HepG2 (cell line): ENCODE results near the gene SFXN2. TPM values are rescaled to one million over a fixed set of nuclear protein-coding genes. Genes with fewer than 3 reads are reported as not detected.

Source experiments
- ATAC-seq: fragments of 200-7000 bp; cut with Tn5 transposase; 3 replicates; pipeline ENCODE4 v1.9.1; 2020; ENCODE audit warnings: mild to moderate bottlenecking, moderate library complexity
- BruUV-seq: library from RNA; stranded (reverse); fragments of 400-500 nt; replicated peaks from 2 replicates; lab custom pipeline; 2021; lab: Mats Ljungman, UMichigan
- CTCF ChIA-PET: fragments of 300-600 bp; formaldehyde crosslinking; extraction: SDS; loops from one replicate; lab custom pipeline; 2021; ENCODE audit warnings: low total read pairs, inconsistent platforms, low intra/inter-chr PET ratio; lab: Yijun Ruan, JAX
- POLR2A ChIA-PET: fragments of 350-600 bp; sonication (Branson Sonifier 250); formaldehyde crosslinking; loops from one replicate; lab custom pipeline; 2020; ENCODE audit warnings: antibody characterized with exemption, inconsistent platforms; lab: Yijun Ruan, JAX
- DNase-seq: peaks from one replicate; pipeline ENCODE4 v3.0.0-alpha.2; 2015; ENCODE audit warnings: low spot score
- FAIRE-seq: peaks from 3 replicates; lab custom pipeline; 2011; peaks lifted over from hg19 to GRCh38; lab: Jason Lieb, UNC
- H2AFZ ChIP-seq: one replicate; pipeline ENCODE4 v1.6.1; 2011; ENCODE audit warnings: low read length, inconsistent platforms
- H3K27ac ChIP-seq: fragments of 300-600 bp; 3 replicates; pipeline ENCODE4 v1.8.0; 2011; ENCODE audit warnings: mixed run types, mild to moderate bottlenecking, mixed read lengths, low read length, inconsistent platforms; ENCODE audit not compliant: insufficient read depth; ENCODE audit errors: extremely low read length
- H3K27me3 ChIP-seq, 2 experiments: fragments of 200-600 bp in 1 of 2; 2 replicates in 1 of 2; 3 replicates in 1 of 2; pipeline versions ENCODE4 v1.6.0 to v1.8.0; 2011; ENCODE audit warnings: low read length in 2 of 2, mild to moderate bottlenecking in 2 of 2, moderate library complexity in 2 of 2, inconsistent platforms in 1 of 2; ENCODE audit not compliant: insufficient read depth in 2 of 2, control insufficient read depth in 1 of 2
- H3K36me3 ChIP-seq, 2 experiments: fragments of 200-600 bp in 1 of 2; replicated peaks in 1 of 2; 2 replicates in 1 of 2; 3 replicates in 1 of 2; pipeline versions ENCODE4 v1.5.1 to v1.8.0; 2011; ENCODE audit warnings: low read length in 2 of 2, inconsistent platforms in 1 of 2; ENCODE audit not compliant: insufficient read depth in 2 of 2, control insufficient read depth in 1 of 2
- H3K4me1 ChIP-seq: 2 replicates; pipeline ENCODE4 v1.5.1; 2012; ENCODE audit warnings: low read length, inconsistent platforms; ENCODE audit not compliant: insufficient read depth
- H3K4me2 ChIP-seq: 2 replicates; pipeline ENCODE4 v1.6.0; 2011; ENCODE audit warnings: low read depth, low read length, inconsistent platforms
- H3K4me3 ChIP-seq, 3 experiments: fragments of 200-600 bp in 1 of 3; sonication (generic), shearing (Covaris generic) in 1 of 3; replicated peaks in 1 of 3; 2 replicates each; pipeline ENCODE4 v1.5.1; 2011 to 2016; ENCODE audit warnings: low read length in 3 of 3, inconsistent platforms in 2 of 3, low read depth in 2 of 3, mild to moderate bottlenecking in 2 of 3, control low read depth in 1 of 3, mixed read lengths in 1 of 3; ENCODE audit not compliant: insufficient read depth in 1 of 3
- H3K79me2 ChIP-seq: one replicate; pipeline ENCODE4 v1.6.1; 2011; ENCODE audit warnings: low read length, inconsistent platforms; ENCODE audit not compliant: insufficient read depth
- H3K9ac ChIP-seq: 2 replicates; pipeline ENCODE4 v1.6.0; 2011; ENCODE audit warnings: mild to moderate bottlenecking, low read depth, low read length, inconsistent platforms; ENCODE audit not compliant: insufficient read depth
- H3K9me3 ChIP-seq: 2 replicates; pipeline ENCODE4 v1.5.1; 2012; ENCODE audit warnings: mild to moderate bottlenecking, low read length
- H4K20me1 ChIP-seq: 2 replicates; pipeline ENCODE4 v1.6.0; 2011; ENCODE audit warnings: inconsistent platforms, mild to moderate bottlenecking, low read length, moderate library complexity; ENCODE audit not compliant: insufficient read depth
- FOXM1 ChIP-seq: sonication (generic); formaldehyde crosslinking; IDR thresholded peaks from 2 replicates; pipeline ENCODE4 v1.5.0; 2020; ENCODE audit warnings: missing genetic modification reagents
- NR2F6 ChIP-seq, 2 experiments: IDR thresholded peaks; 2 replicates each; pipeline ENCODE4 v1.6.1; 2016; ENCODE audit warnings: antibody characterized with exemption in 1 of 2, mild to moderate bottlenecking in 1 of 2
- PATZ1 ChIP-seq: sonication (generic); formaldehyde crosslinking; IDR thresholded peaks from 2 replicates; pipeline ENCODE4 v1.4.0; 2020; ENCODE audit warnings: missing genetic modification reagents
- SNAI1 ChIP-seq: sonication (generic); formaldehyde crosslinking; IDR thresholded peaks from 2 replicates; pipeline ENCODE4 v1.5.0; 2020; ENCODE audit warnings: mild to moderate bottlenecking, missing genetic modification reagents, borderline replicate concordance
- TEAD2 ChIP-seq: sonication (generic); formaldehyde crosslinking; IDR thresholded peaks from 2 replicates; pipeline ENCODE4 v1.9.0; 2021; ENCODE audit warnings: missing genetic modification reagents
- XBP1 ChIP-seq: sonication (generic); formaldehyde crosslinking; IDR thresholded peaks from 2 replicates; pipeline ENCODE4 v1.5.0; 2020; ENCODE audit warnings: missing genetic modification reagents
- ZBTB4 ChIP-seq: sonication (generic); formaldehyde crosslinking; IDR thresholded peaks from 2 replicates; pipeline ENCODE4 v1.4.0; 2020; ENCODE audit warnings: missing genetic modification reagents, mild to moderate bottlenecking, borderline replicate concordance
- ZIK1 ChIP-seq: sonication (generic); formaldehyde crosslinking; IDR thresholded peaks from 2 replicates; pipeline ENCODE4 v1.5.0; 2020; ENCODE audit warnings: mild to moderate bottlenecking, low read depth, missing genetic modification reagents, borderline replicate concordance
- ZNF12 ChIP-seq: sonication (generic); formaldehyde crosslinking; IDR thresholded peaks from 2 replicates; pipeline ENCODE4 v1.5.0; 2020; ENCODE audit warnings: missing genetic modification reagents
- ZNF780A ChIP-seq: sonication (generic); formaldehyde crosslinking; IDR thresholded peaks from 2 replicates; pipeline ENCODE4 v1.8.0; 2022; ENCODE audit warnings: mild to moderate bottlenecking, missing genetic modification reagents, moderate library complexity
- ZSCAN30 ChIP-seq: sonication (generic); formaldehyde crosslinking; IDR thresholded peaks from 2 replicates; pipeline ENCODE4 v1.5.0; 2020; ENCODE audit warnings: mild to moderate bottlenecking, missing genetic modification reagents
- WGBS: methylation state at CpG from one replicate; pipeline ENCODE4 v1.1.6; 2017; ENCODE audit warnings: low lambda C conversion rate; 5-methylcytosine and 5-hydroxymethylcytosine counted together
- in situ Hi-C: cut with HindIII; loops from 2 replicates; pipeline ENCODE4 v1.10.0; 2017; ENCODE audit warnings: low pct_unique_long_range_greater_than_20kb; ENCODE audit not compliant: extremely low pct_ligation_motif_present
- intact Hi-C: fragments of 100-400 bp; cut with micrococcal nuclease; formaldehyde crosslinking; loops from one replicate; pipeline ENCODE4 v1.10.0; 2022; ENCODE audit not compliant: unreplicated experiment
- polyA plus RNA-seq, 8 experiments: library from polyadenylated mRNA; depleted of rRNA in 3 of 8; stranded (reverse) in 7 of 8; unstranded in 1 of 8; fragments of >200 nt; fragmentation: Illumina TruSeq in 4 of 8; extraction: Trizol in 4 of 8; gene quantifications; 2 replicates each; pipeline versions ENCODE4 v1.2.1 to v1.2.3, GENCODE V29; 2011 to 2016; ENCODE audit warnings: low read depth in 4 of 8, missing spikeins in 1 of 8, mixed read lengths in 1 of 8; ENCODE audit not compliant: insufficient read depth in 1 of 8
- total RNA-seq, 5 experiments: library from RNA; depleted of rRNA; stranded (reverse); fragments of >200 nt; fragmentation: Illumina TruSeq; extraction: Trizol; gene quantifications; 2 replicates each; pipeline ENCODE4 v1.2.3, GENCODE V29; 2016; ENCODE audit warnings: low read depth in 1 of 5
- TF ChIP-seq, protein P1 (sequence below): sonication (generic); formaldehyde crosslinking; IDR thresholded peaks from 2 replicates; pipeline ENCODE4 v1.4.0; 2020; ENCODE audit warnings: missing genetic modification reagents
- TF ChIP-seq, protein P2 (sequence below): sonication (generic); formaldehyde crosslinking; conservative IDR thresholded peaks from 2 replicates; pipeline ENCODE4 v1.4.0; 2020; ENCODE audit warnings: missing genetic modification reagents

Gene SFXN2
- total and polyA plus RNA-seq, 2 of the 13 experiments (the other 11 are each of a cell fraction or from before 2014, with no cell fraction given): 12.8 to 21.1 TPM

GRCh38 chr10:102712089-102712488 is 2.3 kb upstream of the SFXN2 start:
- DNase-seq (no peak), ATAC-seq (no peak), FAIRE-seq (no peak)
- no peaks in the 10 kb centered on the region for H3K9me3 ChIP-seq
- in situ Hi-C loops (loop anchor here (5.0 kb wide), 1 partner anchor 35 kb away; no protein-coding TSS in a partner anchor), intact Hi-C loops (loop anchor here (2.0 to 10.0 kb wide), 2 partner anchors 33 to 343 kb away; no protein-coding TSS in a partner anchor)
- POLR2A ChIA-PET: no interaction called here
- CTCF ChIA-PET: no interaction called here
- H3K79me2 ChIP-seq: peaks cover 42% of the 10 kb centered on the region
- no TSS peak for BruUV-seq
- no peaks in the 10 kb centered on the region; a peak in 1 of 5 replicates for H3K27me3 ChIP-seq
- H3K4me2 ChIP-seq: no peak overlapping the region
- H3K27ac ChIP-seq: no peak overlapping the region
- WGBS: 93% methylated on average over 4 of the region's 4 CpGs
- no peak overlapping the region for H3K9ac ChIP-seq
- no peaks in the 10 kb centered on the region for H3K36me3 ChIP-seq
- no peak overlapping the region for H3K4me3 ChIP-seq
- no peak overlapping the region for H2AFZ ChIP-seq
- H4K20me1 ChIP-seq: no peaks in the 10 kb centered on the region
- H3K4me1 ChIP-seq: peaks cover 67% of the 10 kb centered on the region
- TF ChIP-seq SNAI1 (CRISPR knock-in tag): no peak
- TF ChIP-seq ZNF12 (CRISPR knock-in tag): no peak
- TF ChIP-seq FOXM1: no peak
- TF ChIP-seq TEAD2: no peak
- TF ChIP-seq, protein P1, sequence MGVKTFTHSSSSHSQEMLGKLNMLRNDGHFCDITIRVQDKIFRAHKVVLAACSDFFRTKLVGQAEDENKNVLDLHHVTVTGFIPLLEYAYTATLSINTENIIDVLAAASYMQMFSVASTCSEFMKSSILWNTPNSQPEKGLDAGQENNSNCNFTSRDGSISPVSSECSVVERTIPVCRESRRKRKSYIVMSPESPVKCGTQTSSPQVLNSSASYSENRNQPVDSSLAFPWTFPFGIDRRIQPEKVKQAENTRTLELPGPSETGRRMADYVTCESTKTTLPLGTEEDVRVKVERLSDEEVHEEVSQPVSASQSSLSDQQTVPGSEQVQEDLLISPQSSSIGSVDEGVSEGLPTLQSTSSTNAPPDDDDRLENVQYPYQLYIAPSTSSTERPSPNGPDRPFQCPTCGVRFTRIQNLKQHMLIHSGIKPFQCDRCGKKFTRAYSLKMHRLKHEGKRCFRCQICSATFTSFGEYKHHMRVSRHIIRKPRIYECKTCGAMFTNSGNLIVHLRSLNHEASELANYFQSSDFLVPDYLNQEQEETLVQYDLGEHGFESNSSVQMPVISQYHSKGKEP (CRISPR knock-in tag): no peak
- TF ChIP-seq NR2F6 (IDR thresholded peaks at IDR 0.05): no peak
- no peak for TF ChIP-seq NR2F6 (CRISPR knock-in tag; IDR thresholded peaks at IDR 0.05)
- TF ChIP-seq ZBTB4 (CRISPR knock-in tag): no peak
- no peak for TF ChIP-seq PATZ1 (CRISPR knock-in tag)
- TF ChIP-seq, protein P2, sequence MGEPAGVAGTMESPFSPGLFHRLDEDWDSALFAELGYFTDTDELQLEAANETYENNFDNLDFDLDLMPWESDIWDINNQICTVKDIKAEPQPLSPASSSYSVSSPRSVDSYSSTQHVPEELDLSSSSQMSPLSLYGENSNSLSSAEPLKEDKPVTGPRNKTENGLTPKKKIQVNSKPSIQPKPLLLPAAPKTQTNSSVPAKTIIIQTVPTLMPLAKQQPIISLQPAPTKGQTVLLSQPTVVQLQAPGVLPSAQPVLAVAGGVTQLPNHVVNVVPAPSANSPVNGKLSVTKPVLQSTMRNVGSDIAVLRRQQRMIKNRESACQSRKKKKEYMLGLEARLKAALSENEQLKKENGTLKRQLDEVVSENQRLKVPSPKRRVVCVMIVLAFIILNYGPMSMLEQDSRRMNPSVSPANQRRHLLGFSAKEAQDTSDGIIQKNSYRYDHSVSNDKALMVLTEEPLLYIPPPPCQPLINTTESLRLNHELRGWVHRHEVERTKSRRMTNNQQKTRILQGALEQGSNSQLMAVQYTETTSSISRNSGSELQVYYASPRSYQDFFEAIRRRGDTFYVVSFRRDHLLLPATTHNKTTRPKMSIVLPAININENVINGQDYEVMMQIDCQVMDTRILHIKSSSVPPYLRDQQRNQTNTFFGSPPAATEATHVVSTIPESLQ (CRISPR knock-in tag): no peak
- TF ChIP-seq ZIK1 (CRISPR knock-in tag): no peak
- TF ChIP-seq XBP1: no peak
- no peak for TF ChIP-seq ZSCAN30 (CRISPR knock-in tag)
- no peak for TF ChIP-seq ZNF780A (CRISPR knock-in tag)
